Pancreas (tissue), 10 donors: ENCODE measurements around the gene PTPN5. TPM values are rescaled to one million over a fixed set of nuclear protein-coding genes. Genes with fewer than 3 reads are reported as not detected.
A peak's percentile ranks its signal among the peaks of the same experiment; 100 is the strongest.

Experiments
- ATAC-seq, 4 donors: fragments of 200-7000 bp; cut with Tn5 transposase; one replicate each; pipeline versions ENCODE4 v1.8.0 to v1.9.1; 2020; ENCODE audit warnings: mild to moderate bottlenecking in 4 of 4, moderate library complexity in 4 of 4
- DNase-seq, 6 donors: peaks; one replicate each; pipeline ENCODE4 v3.0.0-alpha.2; 2020
- FAIRE-seq: peaks from 2 replicates; lab custom pipeline; 2012; peaks lifted over from hg19 to GRCh38; lab: Jason Lieb, UNC
- H3K27ac ChIP-seq, 4 donors: fragments of 200-600 bp; sonication (generic); 1 replicate in 3 of 4; 2 replicates in 1 of 4; pipeline versions ENCODE4 v1.5.0 to v1.8.0; 2020
- H3K27me3 ChIP-seq, 4 donors: fragments of 200-600 bp; one replicate each; pipeline ENCODE4 v1.8.0; 2021
- H3K36me3 ChIP-seq, 3 donors: fragments of 200-600 bp; sonication (generic) in 1 of 3; one replicate each; pipeline versions ENCODE4 v1.5.0 to v1.8.0; 2020 to 2021
- H3K4me1 ChIP-seq, 3 donors: fragments of 200-600 bp; one replicate each; pipeline ENCODE4 v1.8.0; 2021
- H3K4me3 ChIP-seq, 4 donors: fragments of 200-600 bp; sonication (generic) in 2 of 4; one replicate each; pipeline versions ENCODE4 v1.5.0 to v1.8.0; 2020 to 2021
- H3K9me3 ChIP-seq, 4 donors: fragments of 200-600 bp; one replicate each; pipeline ENCODE4 v1.8.0; 2021
- CTCF ChIP-seq, 4 donors: fragments of 200-600 bp; sonication (generic) in 3 of 4; IDR thresholded peaks; one replicate each; pipeline versions ENCODE4 v1.5.0 to v1.8.0; 2021; ENCODE audit warnings: antibody characterized with exemption in 4 of 4
- WGBS, 2 donors: extraction: QIAGEN DNeasy Blood & Tissue Kit; methylation state at CpG; one replicate each; pipeline ENCODE4 v1.1.7; 2013; 5-methylcytosine and 5-hydroxymethylcytosine counted together
- intact Hi-C, 3 donors: fragments of 100-400 bp; cut with DNase I; formaldehyde crosslinking; loops; one replicate each; pipeline versions ENCODE4 v1.11.1 to v1.14.2; 2022
- polyA plus RNA-seq, 2 donors: library from polyadenylated mRNA; stranded (reverse); fragments of 200-250 nt; gene quantifications; one replicate each; pipeline ENCODE4 v1.2.3, GENCODE V29; 2013
- total RNA-seq, 6 donors: library from RNA; stranded (reverse); fragmentation: NEBNext Ultra II Directional in 4 of 6; extraction: Animal tissue kit (Norgen Biotek cat#: 25700) in 4 of 6; gene quantifications; one replicate each; pipeline versions ENCODE4 v1.2.1 to v1.2.4, GENCODE V29; 2021 to 2023
- donor health status: healthy with polysubstance abuse.
- donor health status: DM: no; HTN: no; CAD: no; lungs with moderate emphysema.
- donor health status: DM: no; HTN: no; CAD: no.
- donor health status: control.
- donor health status: control.
- donor health status: Bipolar disorder and iron deficiency.
- donor health status: DM: yes; HTN: yes; CAD: no.
- donor health status: DM: no; HTN: no; CAD: no.
- donor health status: DM: no; HTN: no; CAD: no.
- donor health status: DM: yes; HTN: yes; CAD: no.

Gene PTPN5
- total and polyA plus RNA-seq, 8 donors = 0.09 to 1.3 (median 0.38) TPM

- H3K9me3 ChIP-seq = no peaks in the 10 kb centered on the region
- no peaks in the 10 kb centered on the region for H3K36me3 ChIP-seq
- no peak for TF ChIP-seq CTCF (IDR thresholded peaks at IDR 0.05)
- peaks cover 0 to 10% (median 2%) of the 10 kb centered on the region in 4 donors for H3K27me3 ChIP-seq
- peak in 1 of 4 donors; percentile 44 for ATAC-seq
- peak in 1 of 6 donors; percentile 70 for DNase-seq
- intact Hi-C loops = no loop called here
- FAIRE-seq = no peak
- WGBS, 2 donors = 1 to 2% methylated on average over 42 to 43 of the region's 43 CpGs
- peaks cover 0 to 6% (median 4%) of the 10 kb centered on the region in 3 donors for H3K4me1 ChIP-seq
- H3K4me3 ChIP-seq = peak overlapping the region in 2 of 4 donors; percentile 36 to 52
- H3K27ac ChIP-seq = no peak overlapping the region
These were observed 501 bp upstream of the PTPN5 start for GRCh38 chr11:18791969-18792628.

- H3K27me3 ChIP-seq = peaks cover 0 to 10% (median 2%) of the 10 kb centered on the region in 4 donors
- intact Hi-C loops = no loop called here
These were observed 753 bp downstream of the PTPN5 start for GRCh38 chr11:18790883-18791206.

GRCh38 chr11:18789942-18790341 lies 1.7 kb downstream of the PTPN5 start:
- Histone ChIP-seq H3K4me3 (no peak overlapping the region), H3K9me3 (no peaks in the 10 kb centered on the region), H3K36me3 (no peaks in the 10 kb centered on the region), H3K27ac (no peak overlapping the region), H3K27me3 (peaks cover 0 to 10% (median 2%) of the 10 kb centered on the region in 4 donors), H3K4me1 (peaks cover 0 to 6% (median 4%) of the 10 kb centered on the region in 3 donors)
- TF ChIP-seq CTCF (IDR thresholded peaks at IDR 0.05) = no peak
- intact Hi-C loops = no loop called here
- DNase-seq (no peak), ATAC-seq (no peak), FAIRE-seq (no peak)
- WGBS, 2 donors = 78 to 81% methylated on average over 8 of the region's 8 CpGs

More at GRCh38 chr11:18790883-18791206, 753 bp downstream of the PTPN5 start:
- ATAC-seq = no peak
- H3K27ac ChIP-seq = no peak overlapping the region
- no peaks in the 10 kb centered on the region for H3K36me3 ChIP-seq
- peaks cover 0 to 6% (median 4%) of the 10 kb centered on the region in 3 donors for H3K4me1 ChIP-seq
- no peak for TF ChIP-seq CTCF (IDR thresholded peaks at IDR 0.05)
- no peak for FAIRE-seq
- H3K4me3 ChIP-seq = peak overlapping the region in 1 of 4 donors; percentile 52
- DNase-seq = no peak
- H3K9me3 ChIP-seq = no peaks in the 10 kb centered on the region
- WGBS, 2 donors = 30 to 37% methylated on average over 17 of the region's 17 CpGs

- DNase-seq (no peak), FAIRE-seq (no peak), ATAC-seq (no peak)
- H3K27ac ChIP-seq = no peak overlapping the region
- H3K4me1 ChIP-seq = no peaks in the 10 kb centered on the region
- intact Hi-C loops = no loop called here
- H3K27me3 ChIP-seq = no peaks in the 10 kb centered on the region
- no peak overlapping the region for H3K4me3 ChIP-seq
- TF ChIP-seq CTCF (IDR thresholded peaks at IDR 0.05) = no peak
- WGBS, 2 donors = 87 to 90% methylated on average over 4 of the region's 4 CpGs
- H3K9me3 ChIP-seq = no peaks in the 10 kb centered on the region
- H3K36me3 ChIP-seq = no peaks in the 10 kb centered on the region
These were observed 6.2 kb downstream of the PTPN5 start for GRCh38 chr11:18785411-18785810.

GRCh38 chr11:18780896-18781295 lies 10.7 kb downstream of the PTPN5 start:
- no peak for TF ChIP-seq CTCF (IDR thresholded peaks at IDR 0.05)
- 54 to 59% methylated on average over 6 of the region's 6 CpGs for WGBS, 2 donors
- Histone ChIP-seq H3K4me1 (no peaks in the 10 kb centered on the region), H3K4me3 (no peak overlapping the region), H3K36me3 (no peaks in the 10 kb centered on the region), H3K9me3 (no peaks in the 10 kb centered on the region), H3K27me3 (no peaks in the 10 kb centered on the region), H3K27ac (no peak overlapping the region)
- intact Hi-C loops = no loop called here
- DNase-seq = no peak
- no peak for ATAC-seq
- FAIRE-seq = no peak
